K562 (cell line): Measurements from ENCODE around the gene SLC6A6. TPM values are rescaled to one million over a fixed set of nuclear protein-coding genes. Genes with fewer than 3 reads are reported as not detected.

Experiments used
- polyA plus RNA-seq, 8 experiments: library from polyadenylated mRNA; depleted of rRNA in 4 of 8; stranded (reverse) in 5 of 8; unstranded in 3 of 8; fragments of >200 nt; fragmentation: Nextera tagmentation in 2 of 8; fragmentation: Illumina TruSeq in 1 of 8; extraction: Ambion mirVana in 2 of 8; extraction: Trizol in 1 of 8; gene quantifications; 2 replicates each; pipeline versions ENCODE4 v1.2.1 to v1.2.3, GENCODE V29; 2011 to 2014; ENCODE audit warnings: inconsistent platforms in 1 of 8, missing spikeins in 1 of 8
- total RNA-seq, 7 experiments: library from RNA; depleted of rRNA in 6 of 7; stranded (reverse); fragments of >200 nt in 6 of 7; fragmentation: Illumina TruSeq in 2 of 7; extraction: Trizol in 2 of 7; gene quantifications; 2 replicates each; pipeline versions ENCODE4 v1.2.1 to v1.2.3, GENCODE V29; 2011 to 2021; ENCODE audit warnings: low replicate concordance in 1 of 7
- TF ChIP-seq, protein P1 (sequence below): fragments of 450-650 bp; IDR thresholded peaks from 2 replicates; pipeline ENCODE4 v1.6.1; 2016; ENCODE audit warnings: mild to moderate bottlenecking, moderate library complexity

Gene SLC6A6
- total and polyA plus RNA-seq, 9 of the 15 experiments (the other 6 are each of a cell fraction or from before 2014, with no cell fraction given), result 12.3 to 203 (median 93.2) TPM

- TF ChIP-seq, protein P1, sequence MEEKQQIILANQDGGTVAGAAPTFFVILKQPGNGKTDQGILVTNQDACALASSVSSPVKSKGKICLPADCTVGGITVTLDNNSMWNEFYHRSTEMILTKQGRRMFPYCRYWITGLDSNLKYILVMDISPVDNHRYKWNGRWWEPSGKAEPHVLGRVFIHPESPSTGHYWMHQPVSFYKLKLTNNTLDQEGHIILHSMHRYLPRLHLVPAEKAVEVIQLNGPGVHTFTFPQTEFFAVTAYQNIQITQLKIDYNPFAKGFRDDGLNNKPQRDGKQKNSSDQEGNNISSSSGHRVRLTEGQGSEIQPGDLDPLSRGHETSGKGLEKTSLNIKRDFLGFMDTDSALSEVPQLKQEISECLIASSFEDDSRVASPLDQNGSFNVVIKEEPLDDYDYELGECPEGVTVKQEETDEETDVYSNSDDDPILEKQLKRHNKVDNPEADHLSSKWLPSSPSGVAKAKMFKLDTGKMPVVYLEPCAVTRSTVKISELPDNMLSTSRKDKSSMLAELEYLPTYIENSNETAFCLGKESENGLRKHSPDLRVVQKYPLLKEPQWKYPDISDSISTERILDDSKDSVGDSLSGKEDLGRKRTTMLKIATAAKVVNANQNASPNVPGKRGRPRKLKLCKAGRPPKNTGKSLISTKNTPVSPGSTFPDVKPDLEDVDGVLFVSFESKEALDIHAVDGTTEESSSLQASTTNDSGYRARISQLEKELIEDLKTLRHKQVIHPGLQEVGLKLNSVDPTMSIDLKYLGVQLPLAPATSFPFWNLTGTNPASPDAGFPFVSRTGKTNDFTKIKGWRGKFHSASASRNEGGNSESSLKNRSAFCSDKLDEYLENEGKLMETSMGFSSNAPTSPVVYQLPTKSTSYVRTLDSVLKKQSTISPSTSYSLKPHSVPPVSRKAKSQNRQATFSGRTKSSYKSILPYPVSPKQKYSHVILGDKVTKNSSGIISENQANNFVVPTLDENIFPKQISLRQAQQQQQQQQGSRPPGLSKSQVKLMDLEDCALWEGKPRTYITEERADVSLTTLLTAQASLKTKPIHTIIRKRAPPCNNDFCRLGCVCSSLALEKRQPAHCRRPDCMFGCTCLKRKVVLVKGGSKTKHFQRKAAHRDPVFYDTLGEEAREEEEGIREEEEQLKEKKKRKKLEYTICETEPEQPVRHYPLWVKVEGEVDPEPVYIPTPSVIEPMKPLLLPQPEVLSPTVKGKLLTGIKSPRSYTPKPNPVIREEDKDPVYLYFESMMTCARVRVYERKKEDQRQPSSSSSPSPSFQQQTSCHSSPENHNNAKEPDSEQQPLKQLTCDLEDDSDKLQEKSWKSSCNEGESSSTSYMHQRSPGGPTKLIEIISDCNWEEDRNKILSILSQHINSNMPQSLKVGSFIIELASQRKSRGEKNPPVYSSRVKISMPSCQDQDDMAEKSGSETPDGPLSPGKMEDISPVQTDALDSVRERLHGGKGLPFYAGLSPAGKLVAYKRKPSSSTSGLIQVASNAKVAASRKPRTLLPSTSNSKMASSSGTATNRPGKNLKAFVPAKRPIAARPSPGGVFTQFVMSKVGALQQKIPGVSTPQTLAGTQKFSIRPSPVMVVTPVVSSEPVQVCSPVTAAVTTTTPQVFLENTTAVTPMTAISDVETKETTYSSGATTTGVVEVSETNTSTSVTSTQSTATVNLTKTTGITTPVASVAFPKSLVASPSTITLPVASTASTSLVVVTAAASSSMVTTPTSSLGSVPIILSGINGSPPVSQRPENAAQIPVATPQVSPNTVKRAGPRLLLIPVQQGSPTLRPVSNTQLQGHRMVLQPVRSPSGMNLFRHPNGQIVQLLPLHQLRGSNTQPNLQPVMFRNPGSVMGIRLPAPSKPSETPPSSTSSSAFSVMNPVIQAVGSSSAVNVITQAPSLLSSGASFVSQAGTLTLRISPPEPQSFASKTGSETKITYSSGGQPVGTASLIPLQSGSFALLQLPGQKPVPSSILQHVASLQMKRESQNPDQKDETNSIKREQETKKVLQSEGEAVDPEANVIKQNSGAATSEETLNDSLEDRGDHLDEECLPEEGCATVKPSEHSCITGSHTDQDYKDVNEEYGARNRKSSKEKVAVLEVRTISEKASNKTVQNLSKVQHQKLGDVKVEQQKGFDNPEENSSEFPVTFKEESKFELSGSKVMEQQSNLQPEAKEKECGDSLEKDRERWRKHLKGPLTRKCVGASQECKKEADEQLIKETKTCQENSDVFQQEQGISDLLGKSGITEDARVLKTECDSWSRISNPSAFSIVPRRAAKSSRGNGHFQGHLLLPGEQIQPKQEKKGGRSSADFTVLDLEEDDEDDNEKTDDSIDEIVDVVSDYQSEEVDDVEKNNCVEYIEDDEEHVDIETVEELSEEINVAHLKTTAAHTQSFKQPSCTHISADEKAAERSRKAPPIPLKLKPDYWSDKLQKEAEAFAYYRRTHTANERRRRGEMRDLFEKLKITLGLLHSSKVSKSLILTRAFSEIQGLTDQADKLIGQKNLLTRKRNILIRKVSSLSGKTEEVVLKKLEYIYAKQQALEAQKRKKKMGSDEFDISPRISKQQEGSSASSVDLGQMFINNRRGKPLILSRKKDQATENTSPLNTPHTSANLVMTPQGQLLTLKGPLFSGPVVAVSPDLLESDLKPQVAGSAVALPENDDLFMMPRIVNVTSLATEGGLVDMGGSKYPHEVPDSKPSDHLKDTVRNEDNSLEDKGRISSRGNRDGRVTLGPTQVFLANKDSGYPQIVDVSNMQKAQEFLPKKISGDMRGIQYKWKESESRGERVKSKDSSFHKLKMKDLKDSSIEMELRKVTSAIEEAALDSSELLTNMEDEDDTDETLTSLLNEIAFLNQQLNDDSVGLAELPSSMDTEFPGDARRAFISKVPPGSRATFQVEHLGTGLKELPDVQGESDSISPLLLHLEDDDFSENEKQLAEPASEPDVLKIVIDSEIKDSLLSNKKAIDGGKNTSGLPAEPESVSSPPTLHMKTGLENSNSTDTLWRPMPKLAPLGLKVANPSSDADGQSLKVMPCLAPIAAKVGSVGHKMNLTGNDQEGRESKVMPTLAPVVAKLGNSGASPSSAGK, result peak; percentile 55
These were observed 11.4 kb upstream of the SLC6A6 start (continued) for GRCh38 chr3:14391033-14391432.
